BLaER1 treated with 17β-estradiol and CSF1 and Interleukin-3, amounts not matched to agents 10 nM and 100 nM (cell line): ENCODE data around the gene GPSM1.

Source experiments
- H3K27ac ChIP-seq, 11 experiments: shearing (Covaris generic); formaldehyde crosslinking; 2 replicates each; pipeline ENCODE4 v1.8.1; 2022
- H3K27me3 ChIP-seq, 11 experiments: shearing (Covaris generic); formaldehyde crosslinking; 2 replicates each; pipeline ENCODE4 v1.8.1; 2022
- H3K36me3 ChIP-seq, 11 experiments: shearing (Covaris generic); formaldehyde crosslinking; 2 replicates each; pipeline ENCODE4 v1.8.1; 2022
- H3K4me1 ChIP-seq, 10 experiments: shearing (Covaris generic); formaldehyde crosslinking; 2 replicates each; pipeline ENCODE4 v1.8.1; 2022
- H3K4me2 ChIP-seq, 11 experiments: shearing (Covaris generic); formaldehyde crosslinking; 2 replicates each; pipeline ENCODE4 v1.8.1; 2022
- H3K4me3 ChIP-seq, 10 experiments: shearing (Covaris generic); formaldehyde crosslinking; 2 replicates each; pipeline ENCODE4 v1.8.1; 2022
- H3K9ac ChIP-seq, 11 experiments: shearing (Covaris generic); formaldehyde crosslinking; 2 replicates each; pipeline ENCODE4 v1.8.1; 2022
- H3K9me3 ChIP-seq, 11 experiments: shearing (Covaris generic); formaldehyde crosslinking; replicated peaks in 1 of 11; 2 replicates each; pipeline ENCODE4 v1.8.1; 2022
- H4K20me1 ChIP-seq, 11 experiments: shearing (Covaris generic); formaldehyde crosslinking; 2 replicates each; pipeline ENCODE4 v1.8.1; 2022
- Cebpa-rat ChIP-seq, 11 experiments: shearing (Covaris generic); IDR thresholded peaks; 2 replicates each; pipeline ENCODE4 v1.8.1; 2022

GPSM1 gene

GRCh38 chr9:136342181-136343120 is 15.1 kb downstream of the GPSM1 start:
- Histone ChIP-seq H3K4me1 (peaks cover 28 to 80% (median 63%) of the 10 kb centered on the region in 10 experiments), H4K20me1 (peaks cover 0 to 99% (median 85%) of the 10 kb centered on the region in 11 experiments; a peak in 18 of 22 replicates), H3K9ac (peak overlapping the region; percentile 30 to 59 (median 50); a peak in 15 of 22 replicates), H3K4me2 (peak overlapping the region; percentile 69 to 95 (median 84)), H3K27ac (peak overlapping the region in 9 of 11 experiments; percentile 24 to 56 (median 47); a peak in 12 of 22 replicates), H3K9me3 (no peaks in the 10 kb centered on the region), H3K4me3 (peak overlapping the region in 5 of 10 experiments; percentile 20 to 56 (median 43); a peak in 8 of 20 replicates), H3K36me3 (peaks cover 13 to 75% (median 46%) of the 10 kb centered on the region in 11 experiments; a peak in 21 of 22 replicates), H3K27me3 (no peaks in the 10 kb centered on the region)
- TF ChIP-seq Cebpa-rat (IDR thresholded peaks at IDR 0.05), result no peak

- Histone ChIP-seq H3K4me2 (peak overlapping the region; percentile 69 to 95 (median 84)), H3K4me3 (peak overlapping the region in 1 of 10 experiments; percentile 42; a peak in 2 of 20 replicates), H3K36me3 (peaks cover 4 to 75% (median 37%) of the 10 kb centered on the region in 11 experiments; a peak in 20 of 22 replicates), H3K9me3 (no peaks in the 10 kb centered on the region), H4K20me1 (peaks cover 0 to 99% (median 82%) of the 10 kb centered on the region in 11 experiments; a peak in 18 of 22 replicates), H3K27me3 (no peaks in the 10 kb centered on the region), H3K27ac (peak overlapping the region in 9 of 11 experiments; percentile 7 to 56 (median 46); a peak in 11 of 22 replicates), H3K9ac (peak overlapping the region in 9 of 11 experiments; percentile 19 to 59 (median 39); a peak in 10 of 22 replicates), H3K4me1 (peaks cover 28 to 80% (median 62%) of the 10 kb centered on the region in 10 experiments)
- TF ChIP-seq Cebpa-rat (IDR thresholded peaks at IDR 0.05), result no peak
Observed at GRCh38 chr9:136343121-136343883, 16.0 kb downstream of the GPSM1 start.

GRCh38 chr9:136343884-136344269 is 16.5 kb downstream of the GPSM1 start:
- no peak for TF ChIP-seq Cebpa-rat (IDR thresholded peaks at IDR 0.05)
- Histone ChIP-seq H3K4me1 (peaks cover 28 to 80% (median 62%) of the 10 kb centered on the region in 10 experiments), H3K4me2 (0 out of 22 replicates have a peak overlapping the region, but pooled peaks of 1 of the 11 experiments have one; percentile 82), H3K4me3 (no peak overlapping the region), H3K27ac (0 out of 22 replicates have a peak overlapping the region, but pooled peaks of 1 of the 11 experiments have one; percentile 56), H3K9me3 (no peaks in the 10 kb centered on the region), H3K27me3 (no peaks in the 10 kb centered on the region), H3K36me3 (peaks cover 0 to 75% (median 32%) of the 10 kb centered on the region in 11 experiments; a peak in 15 of 22 replicates), H4K20me1 (peaks cover 0 to 99% (median 82%) of the 10 kb centered on the region in 11 experiments; a peak in 18 of 22 replicates), H3K9ac (peak overlapping the region in 4 of 11 experiments; percentile 31 to 54 (median 44); a peak in 2 of 22 replicates)

- Histone ChIP-seq H3K4me1 (peaks cover 24 to 80% (median 62%) of the 10 kb centered on the region in 10 experiments), H3K9ac (0 out of 22 replicates have a peak overlapping the region, but pooled peaks of 1 of the 11 experiments have one; percentile 14), H4K20me1 (peaks cover 0 to 99% (median 82%) of the 10 kb centered on the region in 11 experiments; a peak in 18 of 22 replicates), H3K4me2 (no peak overlapping the region), H3K4me3 (no peak overlapping the region), H3K27ac (no peak overlapping the region; a peak in 1 of 22 replicates), H3K9me3 (no peaks in the 10 kb centered on the region), H3K27me3 (no peaks in the 10 kb centered on the region), H3K36me3 (peaks cover 0 to 80% (median 29%) of the 10 kb centered on the region in 11 experiments; a peak in 15 of 22 replicates)
- TF ChIP-seq Cebpa-rat (IDR thresholded peaks at IDR 0.05), result no peak
Observed at GRCh38 chr9:136344544-136345280, 17.4 kb downstream of the GPSM1 start.

GRCh38 chr9:136345281-136346156 is 18.2 kb downstream of the GPSM1 start:
- H3K4me2 ChIP-seq, result no peak overlapping the region
- 0 out of 22 replicates have a peak overlapping the region, but pooled peaks of 1 of the 11 experiments have one; percentile 29 for H3K27ac ChIP-seq
- peaks cover 0 to 99% (median 80%) of the 10 kb centered on the region in 11 experiments; a peak in 18 of 22 replicates for H4K20me1 ChIP-seq
- H3K4me3 ChIP-seq, result no peak overlapping the region
- peaks cover 0 to 74% (median 21%) of the 10 kb centered on the region in 11 experiments; a peak in 14 of 22 replicates for H3K36me3 ChIP-seq
- H3K9ac ChIP-seq, result peak overlapping the region in 3 of 11 experiments; percentile 1 to 18 (median 14); a peak in 1 of 22 replicates
- H3K9me3 ChIP-seq, result no peaks in the 10 kb centered on the region
- H3K4me1 ChIP-seq, result peaks cover 18 to 79% (median 60%) of the 10 kb centered on the region in 10 experiments
- no peak for TF ChIP-seq Cebpa-rat (IDR thresholded peaks at IDR 0.05)
- H3K27me3 ChIP-seq, result no peaks in the 10 kb centered on the region

GRCh38 chr9:136346157-136346481 is 18.8 kb downstream of the GPSM1 start:
- Histone ChIP-seq H3K9me3 (no peaks in the 10 kb centered on the region), H3K4me3 (no peak overlapping the region), H3K36me3 (peaks cover 0 to 74% (median 18%) of the 10 kb centered on the region in 11 experiments; a peak in 11 of 22 replicates), H3K4me1 (peaks cover 18 to 79% (median 57%) of the 10 kb centered on the region in 10 experiments), H3K9ac (peak overlapping the region in 5 of 11 experiments; percentile 1 to 18 (median 11); a peak in 1 of 22 replicates), H3K27me3 (no peaks in the 10 kb centered on the region), H4K20me1 (peaks cover 0 to 99% (median 80%) of the 10 kb centered on the region in 11 experiments; a peak in 18 of 22 replicates), H3K4me2 (no peak overlapping the region), H3K27ac (0 out of 22 replicates have a peak overlapping the region, but pooled peaks of 1 of the 11 experiments have one; percentile 29)
- no peak for TF ChIP-seq Cebpa-rat (IDR thresholded peaks at IDR 0.05)

- H3K9me3 ChIP-seq, result no peaks in the 10 kb centered on the region
- H4K20me1 ChIP-seq, result peaks cover 0 to 96% (median 77%) of the 10 kb centered on the region in 11 experiments; a peak in 18 of 22 replicates
- peak overlapping the region in 5 of 11 experiments; percentile 11 to 49 (median 33); a peak in 4 of 22 replicates for H3K9ac ChIP-seq
- H3K4me1 ChIP-seq, result peaks cover 14 to 70% (median 48%) of the 10 kb centered on the region in 10 experiments
- peaks cover 0 to 71% (median 18%) of the 10 kb centered on the region in 11 experiments; a peak in 11 of 22 replicates for H3K36me3 ChIP-seq
- no peak overlapping the region; a peak in 1 of 22 replicates for H3K4me2 ChIP-seq
- TF ChIP-seq Cebpa-rat (IDR thresholded peaks at IDR 0.05), result no peak
- no peak overlapping the region for H3K4me3 ChIP-seq
- H3K27ac ChIP-seq, result no peak overlapping the region
- H3K27me3 ChIP-seq, result no peaks in the 10 kb centered on the region
Observed at GRCh38 chr9:136346927-136347465, 19.7 kb downstream of the GPSM1 start.
